HepG2 (cell line): Measurements from ENCODE around the gene AGRN. TPM values are rescaled to one million over a fixed set of nuclear protein-coding genes. Genes with fewer than 3 reads are reported as not detected.

Experiments
- DMTF1 ChIP-seq: sonication (generic); formaldehyde crosslinking; IDR thresholded peaks from 2 replicates; pipeline ENCODE4 v1.4.0; 2020; ENCODE audit warnings: mild to moderate bottlenecking, missing genetic modification reagents
- DPF2 ChIP-seq: sonication (generic); formaldehyde crosslinking; IDR thresholded peaks from 2 replicates; pipeline ENCODE4 v1.4.0; 2020; ENCODE audit warnings: mild to moderate bottlenecking, low read depth, missing genetic modification reagents, borderline replicate concordance
- EED ChIP-seq: sonication (generic); formaldehyde crosslinking; IDR thresholded peaks from 2 replicates; pipeline ENCODE4 v1.5.0; 2020; ENCODE audit warnings: mild to moderate bottlenecking, missing genetic modification reagents
- HMGA1 ChIP-seq: sonication (generic); formaldehyde crosslinking; conservative IDR thresholded peaks from 2 replicates; pipeline ENCODE4 v1.4.0; 2020; ENCODE audit warnings: missing genetic modification reagents
- MAFF ChIP-seq: IDR thresholded peaks from 2 replicates; pipeline ENCODE4 v1.6.1; 2011; ENCODE audit warnings: low read depth, low read length, improper control_type of control experiment
- NFE2 ChIP-seq: sonication (generic); formaldehyde crosslinking; IDR thresholded peaks from 2 replicates; pipeline ENCODE4 v1.4.0; 2020; ENCODE audit warnings: missing genetic modification reagents
- NR0B2 ChIP-seq: sonication (generic); formaldehyde crosslinking; IDR thresholded peaks from 2 replicates; pipeline ENCODE4 v1.4.0; 2020; ENCODE audit warnings: mild to moderate bottlenecking, missing genetic modification reagents
- PLRG1 ChIP-seq: fragments of 450-650 bp; conservative IDR thresholded peaks from 2 replicates; pipeline ENCODE4 v1.6.1; 2016
- RBFOX2 ChIP-seq: fragments of 200-400 bp; formaldehyde crosslinking; IDR thresholded peaks from 2 replicates; pipeline ENCODE4 v1.6.1; 2017; ENCODE audit warnings: low read depth, mild to moderate bottlenecking, low read length
- RNF2 ChIP-seq: fragments of 450-650 bp; conservative IDR thresholded peaks from 2 replicates; pipeline ENCODE4 v1.6.1; 2016; ENCODE audit warnings: low read depth
- SNAPC4 ChIP-seq: sonication (generic); formaldehyde crosslinking; IDR thresholded peaks from 2 replicates; pipeline ENCODE4 v1.4.0; 2020; ENCODE audit warnings: mild to moderate bottlenecking, missing genetic modification reagents
- SOX13 ChIP-seq, 3 experiments: fragments of 450-650 bp in 1 of 3; sonication (generic) in 1 of 3; formaldehyde crosslinking in 1 of 3; IDR thresholded peaks in 2 of 3; conservative IDR thresholded peaks in 1 of 3; 2 replicates each; pipeline versions ENCODE4 v1.5.0 to v1.6.1; 2016 to 2020; ENCODE audit warnings: antibody characterized with exemption in 1 of 3, mild to moderate bottlenecking in 1 of 3, missing compliant biosample characterization in 1 of 3, missing genetic modification reagents in 1 of 3, moderate library complexity in 1 of 3
- ZBTB37 ChIP-seq: sonication (generic); formaldehyde crosslinking; IDR thresholded peaks from 2 replicates; pipeline ENCODE4 v1.4.0; 2020; ENCODE audit warnings: mild to moderate bottlenecking, missing genetic modification reagents
- ZNF30 ChIP-seq: sonication (generic); formaldehyde crosslinking; IDR thresholded peaks from 2 replicates; pipeline ENCODE4 v1.5.0; 2020; ENCODE audit warnings: mild to moderate bottlenecking, missing genetic modification reagents
- ZNF317 ChIP-seq: sonication (generic); formaldehyde crosslinking; IDR thresholded peaks from 2 replicates; pipeline ENCODE4 v1.5.0; 2020; ENCODE audit warnings: mild to moderate bottlenecking, missing genetic modification reagents
- ZNF576 ChIP-seq: sonication (generic); formaldehyde crosslinking; IDR thresholded peaks from 2 replicates; pipeline ENCODE4 v1.4.0; 2020; ENCODE audit warnings: mild to moderate bottlenecking, missing genetic modification reagents
- ZNF746 ChIP-seq: sonication (generic); formaldehyde crosslinking; IDR thresholded peaks from 2 replicates; pipeline ENCODE4 v1.8.0; 2022; ENCODE audit warnings: mild to moderate bottlenecking, missing genetic modification reagents
- ZNF841 ChIP-seq: sonication (generic); formaldehyde crosslinking; IDR thresholded peaks from 2 replicates; pipeline ENCODE4 v1.8.1; 2023; ENCODE audit warnings: missing genetic modification reagents, borderline replicate concordance
- polyA plus RNA-seq, 8 experiments: library from polyadenylated mRNA; depleted of rRNA in 3 of 8; stranded (reverse) in 7 of 8; unstranded in 1 of 8; fragments of >200 nt; fragmentation: Illumina TruSeq in 4 of 8; extraction: Trizol in 4 of 8; gene quantifications; 2 replicates each; pipeline versions ENCODE4 v1.2.1 to v1.2.3, GENCODE V29; 2011 to 2016; ENCODE audit warnings: low read depth in 4 of 8, missing spikeins in 1 of 8, mixed read lengths in 1 of 8; ENCODE audit not compliant: insufficient read depth in 1 of 8
- total RNA-seq, 5 experiments: library from RNA; depleted of rRNA; stranded (reverse); fragments of >200 nt; fragmentation: Illumina TruSeq; extraction: Trizol; gene quantifications; 2 replicates each; pipeline ENCODE4 v1.2.3, GENCODE V29; 2016; ENCODE audit warnings: low read depth in 1 of 5

AGRN gene
- total and polyA plus RNA-seq, 2 of the 13 experiments (the other 11 are each of a cell fraction or from before 2014, with no cell fraction given) = 29.8 to 65.2 TPM

- TF ChIP-seq SNAPC4 (CRISPR knock-in tag) (no peak), ZNF30 (CRISPR knock-in tag) (no peak), MAFF (no peak), DMTF1 (no peak), DPF2 (0 out of 2 replicates have a peak, but pooled peaks have one; percentile 12), NR0B2 (CRISPR knock-in tag) (no peak), RNF2 (no peak), NFE2 (no peak), ZNF841 (CRISPR knock-in tag) (no peak), RBFOX2 (no peak), HMGA1 (no peak), ZNF317 (CRISPR knock-in tag) (no peak), EED (CRISPR knock-in tag) (no peak), ZBTB37 (CRISPR knock-in tag) (no peak), SOX13 (IDR thresholded peaks at IDR 0.05) (no peak), SOX13 (CRISPR knock-in tag; conservative IDR thresholded peaks at IDR 0.05 in 1 of 2, IDR thresholded peaks at IDR 0.05 in 1 of 2) (no peak; a peak in 1 of 4 replicates), ZNF576 (no peak), PLRG1 (no peak), ZNF746 (no peak)
Measured at GRCh38 chr1:1037366-1038327, 17.7 kb downstream of the AGRN start (continued).
